ENCODE results near the gene NR4A2.

The NR4A2 gene

GRCh38 chr2:156339865-156340264 lies 7.3 kb upstream of the NR4A2 start:
- DNase-seq: no peak

- no peak for DNase-seq
Observed at GRCh38 chr2:156339110-156339847, 6.8 kb upstream of the NR4A2 start.

- no peak for DNase-seq
Observed at GRCh38 chr2:156338578-156338977, 6.1 kb upstream of the NR4A2 start.

- DNase-seq: peak; percentile 84 to 85
Observed at GRCh38 chr2:156334496-156335478, 2.3 kb upstream of the NR4A2 start.

GRCh38 chr2:156333951-156334495 lies 1.5 kb upstream of the NR4A2 start:
- DNase-seq: no peak

GRCh38 chr2:156333274-156333950 lies 891 bp upstream of the NR4A2 start:
- peak; percentile 63 to 66 for DNase-seq

GRCh38 chr2:156332284-156332533 lies 312 bp downstream of the NR4A2 start:
- DNase-seq: no peak

GRCh38 chr2:156331572-156332283 lies 793 bp downstream of the NR4A2 start:
- DNase-seq: peak; percentile 90 to 92

- no peak for DNase-seq
Observed at GRCh38 chr2:156329927-156330726, 2.4 kb downstream of the NR4A2 start.

- DNase-seq: no peak
Observed at GRCh38 chr2:156329031-156329926, 3.2 kb downstream of the NR4A2 start.

- DNase-seq: no peak
Observed at GRCh38 chr2:156327835-156328695, 4.5 kb downstream of the NR4A2 start.

- no peak for DNase-seq
Observed at GRCh38 chr2:156326526-156327095, 5.9 kb downstream of the NR4A2 start.

- no peak for DNase-seq
Observed at GRCh38 chr2:156325688-156326525, 6.6 kb downstream of the NR4A2 start.

- DNase-seq: no peak
Observed at GRCh38 chr2:156323754-156324153, 8.8 kb downstream of the NR4A2 start.

GRCh38 chr2:156322686-156323231 lies 9.8 kb downstream of the NR4A2 start:
- DNase-seq: no peak

GRCh38 chr2:156322051-156322685 lies 10.4 kb downstream of the NR4A2 start:
- DNase-seq: no peak

- no peak for DNase-seq
Observed at GRCh38 chr2:156321243-156321904, 11.1 kb downstream of the NR4A2 start.

All from inflammatory macrophage treated with lipopolysaccharide for 1 hour (primary cell).